GM23338 (cell line): Measurements from ENCODE around the gene FAM89A. TPM values are rescaled to one million over a fixed set of nuclear protein-coding genes. Genes with fewer than 3 reads are reported as not detected.
"Not testable (repeated sequence)": the region's sequence is repeated elsewhere in the genome, so short reads cannot be mapped to it uniquely, and the experiment has no call there.

Source experiments
- ATAC-seq: fragments of 200-7000 bp; cut with Tn5 transposase; 3 replicates; pipeline ENCODE4 v1.9.1; 2020
- DNase-seq: peaks from one replicate; pipeline ENCODE4 v3.0.0-alpha.2; 2015; ENCODE audit warnings: low spot score
- H2AFZ ChIP-seq: fragments of 200-600 bp; sonication (generic); 2 replicates; pipeline ENCODE4 v1.8.0; 2016; ENCODE audit warnings: antibody characterized with exemption, mild to moderate bottlenecking, moderate library complexity
- H3F3A ChIP-seq: fragments of 200-600 bp; sonication (generic); replicated peaks from 2 replicates; pipeline ENCODE4 v1.8.0; 2017; ENCODE audit warnings: antibody characterized with exemption, mixed run types, low read depth
- H3K27ac ChIP-seq: fragments of 200-600 bp; sonication (generic); 2 replicates; pipeline ENCODE4 v1.6.1; 2016; ENCODE audit warnings: low read depth
- H3K27me3 ChIP-seq: fragments of 200-600 bp; sonication (generic); 2 replicates; pipeline ENCODE4 v1.8.0; 2016; ENCODE audit warnings: mild to moderate bottlenecking, mixed run types, moderate library complexity; ENCODE audit not compliant: insufficient read depth
- H3K36me3 ChIP-seq: fragments of 200-600 bp; sonication (generic); 2 replicates; pipeline ENCODE4 v1.8.0; 2016; ENCODE audit warnings: mild to moderate bottlenecking; ENCODE audit not compliant: insufficient read depth
- H3K4me1 ChIP-seq: fragments of 200-600 bp; sonication (generic); 2 replicates; pipeline ENCODE4 v1.8.0; 2016; ENCODE audit warnings: mild to moderate bottlenecking, moderate library complexity; ENCODE audit not compliant: insufficient read depth
- H3K4me2 ChIP-seq: fragments of 200-600 bp; sonication (generic); 2 replicates; pipeline ENCODE4 v1.7.1; 2017; ENCODE audit warnings: mixed run types
- H3K4me3 ChIP-seq: fragments of 200-600 bp; sonication (generic); 2 replicates; pipeline ENCODE4 v1.6.1; 2016; ENCODE audit warnings: mixed run types
- H3K79me2 ChIP-seq: fragments of 200-600 bp; sonication (generic); replicated peaks from 2 replicates; pipeline ENCODE4 v1.8.0; 2017; ENCODE audit warnings: mild to moderate bottlenecking; ENCODE audit not compliant: insufficient read depth
- H3K9me2 ChIP-seq: fragments of 200-600 bp; sonication (generic); 2 replicates; pipeline ENCODE4 v1.8.0; 2017; ENCODE audit not compliant: insufficient read depth
- H4K20me1 ChIP-seq: fragments of 200-600 bp; sonication (generic); replicated peaks from 2 replicates; pipeline ENCODE4 v1.8.0; 2017; ENCODE audit warnings: mild to moderate bottlenecking; ENCODE audit not compliant: insufficient read depth
- H3K27ac Mint-ChIP-seq: 2 replicates; pipeline ENCODE4 v1.8.0; 2020; ENCODE audit warnings: inconsistent platforms, mild to moderate bottlenecking, moderate library complexity, mixed read lengths
- H3K27me3 Mint-ChIP-seq: 3 replicates; pipeline ENCODE4 v1.8.0; 2022; ENCODE audit warnings: low read depth, mild to moderate bottlenecking, moderate library complexity, mixed read lengths, inconsistent platforms; ENCODE audit not compliant: insufficient read depth, poor library complexity
- H3K36me3 Mint-ChIP-seq: 3 replicates; pipeline ENCODE4 v1.8.0; 2021; ENCODE audit warnings: low read depth, mild to moderate bottlenecking, inconsistent platforms, moderate library complexity, mixed read lengths
- H3K4me1 Mint-ChIP-seq: 3 replicates; pipeline ENCODE4 v1.8.0; 2020; ENCODE audit warnings: mild to moderate bottlenecking, inconsistent platforms, mixed read lengths
- H3K4me3 Mint-ChIP-seq: 3 replicates; pipeline ENCODE4 v1.8.0; 2021; ENCODE audit warnings: moderate library complexity, mild to moderate bottlenecking, inconsistent platforms, mixed read lengths
- H3K9me3 Mint-ChIP-seq: 3 replicates; pipeline ENCODE4 v1.8.0; 2020; ENCODE audit warnings: moderate library complexity, mild to moderate bottlenecking, inconsistent platforms, mixed read lengths
- EZH2 ChIP-seq: fragments of 200-600 bp; sonication (generic); IDR thresholded peaks from one replicate; pipeline ENCODE4 v1.8.0; 2017; ENCODE audit warnings: antibody characterized with exemption, mild to moderate bottlenecking, low read depth; ENCODE audit not compliant: unreplicated experiment
- JUNB ChIP-seq: IDR thresholded peaks from one replicate; pipeline ENCODE4 v1.6.1; 2016; ENCODE audit warnings: antibody characterized with exemption; ENCODE audit not compliant: unreplicated experiment
- NANOG ChIP-seq: IDR thresholded peaks from 2 replicates; pipeline ENCODE4 v1.6.1; 2016; ENCODE audit warnings: antibody characterized with exemption, borderline replicate concordance
- POLR2AphosphoS5 ChIP-seq: IDR thresholded peaks from 2 replicates; pipeline ENCODE4 v1.6.1; 2016; ENCODE audit warnings: antibody characterized with exemption, low read depth
- STAT1 ChIP-seq: IDR thresholded peaks from one replicate; pipeline ENCODE4 v1.6.1; 2016; ENCODE audit warnings: antibody characterized with exemption; ENCODE audit not compliant: unreplicated experiment
- ZNF114 ChIP-seq: fragments of 250-450 bp; sonication (Bioruptor Pico); IDR thresholded peaks from 2 replicates; pipeline ENCODE4 v1.5.0; 2020; ENCODE audit warnings: mild to moderate bottlenecking, moderate library complexity
- ZNF331 ChIP-seq: fragments of 250-450 bp; sonication (Bioruptor Pico); IDR thresholded peaks from 2 replicates; pipeline ENCODE4 v1.5.0; 2020; ENCODE audit warnings: low read depth, mild to moderate bottlenecking, moderate library complexity
- polyA plus RNA-seq: library from polyadenylated mRNA; unstranded; fragments of >200 nt; fragmentation: Nextera tagmentation; extraction: Ambion mirVana; gene quantifications from 2 replicates; pipeline ENCODE4 v1.2.1, GENCODE V29; 2016
- total RNA-seq: library from RNA; depleted of rRNA; stranded (reverse); fragments of >200 nt; shearing (Covaris generic); gene quantifications from 2 replicates; pipeline ENCODE4 v1.2.3, GENCODE V29; 2014
- TF ChIP-seq, protein P1 (sequence below): IDR thresholded peaks from one replicate; pipeline ENCODE4 v1.6.1; 2018; ENCODE audit warnings: antibody characterized with exemption; ENCODE audit not compliant: unreplicated experiment
- TF ChIP-seq, protein P2 (sequence below), 2 experiments: fragments of 200-600 bp in 1 of 2; sonication (generic) in 1 of 2; conservative IDR thresholded peaks; 2 replicates each; pipeline versions ENCODE4 v1.5.1 to v1.6.1; 2016 to 2017; ENCODE audit warnings: antibody characterized with exemption in 2 of 2, low read depth in 2 of 2, mild to moderate bottlenecking in 2 of 2, moderate library complexity in 1 of 2
- TF ChIP-seq, protein P3 (sequence below): IDR thresholded peaks from 2 replicates; pipeline ENCODE4 v1.6.1; 2016; ENCODE audit warnings: antibody characterized with exemption

FAM89A gene
- total and polyA plus RNA-seq, 2 experiments from 2014 or later, result 3.2 to 3.8 TPM

DNA sequence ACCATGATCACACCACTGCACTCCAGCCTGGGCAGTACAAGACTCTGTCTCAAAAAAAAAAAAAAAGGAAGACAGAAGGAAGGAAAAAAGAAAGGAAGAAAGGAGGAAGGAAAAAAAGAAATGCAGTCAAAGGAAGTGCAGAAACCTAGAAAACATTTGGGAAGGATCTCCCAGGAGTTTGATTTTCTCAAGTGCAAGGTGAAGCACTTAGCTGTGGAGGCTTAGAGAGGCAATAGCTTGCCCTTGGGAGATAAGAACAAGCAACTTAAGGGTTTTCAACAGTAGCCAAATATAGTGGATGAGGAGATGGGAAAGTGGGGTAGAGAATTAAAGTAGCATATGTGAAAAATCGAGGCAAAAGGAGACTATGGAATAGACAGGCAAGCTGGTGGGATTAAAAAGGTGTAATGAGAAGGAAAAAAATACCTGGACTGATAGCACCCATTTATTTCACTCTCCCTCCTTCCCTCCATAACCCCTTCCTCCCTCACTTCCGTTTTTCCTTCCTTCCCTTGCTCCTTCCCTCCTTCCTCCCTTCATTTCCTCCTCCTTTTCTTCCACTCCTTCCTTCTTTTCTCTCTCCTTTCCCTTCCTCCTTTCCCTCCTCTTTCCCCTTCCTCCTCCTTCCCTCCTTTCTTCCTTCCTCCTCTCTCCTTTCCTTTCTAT is 6.8 kb upstream of the FAM89A start (continued):
- TF ChIP-seq ZNF114 (no peak), POLR2AphosphoS5 (no peak), ZNF331 (CRISPR knock-in tag) (no peak), EZH2 (no peak)
- TF ChIP-seq, protein P1, sequence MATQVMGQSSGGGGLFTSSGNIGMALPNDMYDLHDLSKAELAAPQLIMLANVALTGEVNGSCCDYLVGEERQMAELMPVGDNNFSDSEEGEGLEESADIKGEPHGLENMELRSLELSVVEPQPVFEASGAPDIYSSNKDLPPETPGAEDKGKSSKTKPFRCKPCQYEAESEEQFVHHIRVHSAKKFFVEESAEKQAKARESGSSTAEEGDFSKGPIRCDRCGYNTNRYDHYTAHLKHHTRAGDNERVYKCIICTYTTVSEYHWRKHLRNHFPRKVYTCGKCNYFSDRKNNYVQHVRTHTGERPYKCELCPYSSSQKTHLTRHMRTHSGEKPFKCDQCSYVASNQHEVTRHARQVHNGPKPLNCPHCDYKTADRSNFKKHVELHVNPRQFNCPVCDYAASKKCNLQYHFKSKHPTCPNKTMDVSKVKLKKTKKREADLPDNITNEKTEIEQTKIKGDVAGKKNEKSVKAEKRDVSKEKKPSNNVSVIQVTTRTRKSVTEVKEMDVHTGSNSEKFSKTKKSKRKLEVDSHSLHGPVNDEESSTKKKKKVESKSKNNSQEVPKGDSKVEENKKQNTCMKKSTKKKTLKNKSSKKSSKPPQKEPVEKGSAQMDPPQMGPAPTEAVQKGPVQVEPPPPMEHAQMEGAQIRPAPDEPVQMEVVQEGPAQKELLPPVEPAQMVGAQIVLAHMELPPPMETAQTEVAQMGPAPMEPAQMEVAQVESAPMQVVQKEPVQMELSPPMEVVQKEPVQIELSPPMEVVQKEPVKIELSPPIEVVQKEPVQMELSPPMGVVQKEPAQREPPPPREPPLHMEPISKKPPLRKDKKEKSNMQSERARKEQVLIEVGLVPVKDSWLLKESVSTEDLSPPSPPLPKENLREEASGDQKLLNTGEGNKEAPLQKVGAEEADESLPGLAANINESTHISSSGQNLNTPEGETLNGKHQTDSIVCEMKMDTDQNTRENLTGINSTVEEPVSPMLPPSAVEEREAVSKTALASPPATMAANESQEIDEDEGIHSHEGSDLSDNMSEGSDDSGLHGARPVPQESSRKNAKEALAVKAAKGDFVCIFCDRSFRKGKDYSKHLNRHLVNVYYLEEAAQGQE, result no peak

DNA sequence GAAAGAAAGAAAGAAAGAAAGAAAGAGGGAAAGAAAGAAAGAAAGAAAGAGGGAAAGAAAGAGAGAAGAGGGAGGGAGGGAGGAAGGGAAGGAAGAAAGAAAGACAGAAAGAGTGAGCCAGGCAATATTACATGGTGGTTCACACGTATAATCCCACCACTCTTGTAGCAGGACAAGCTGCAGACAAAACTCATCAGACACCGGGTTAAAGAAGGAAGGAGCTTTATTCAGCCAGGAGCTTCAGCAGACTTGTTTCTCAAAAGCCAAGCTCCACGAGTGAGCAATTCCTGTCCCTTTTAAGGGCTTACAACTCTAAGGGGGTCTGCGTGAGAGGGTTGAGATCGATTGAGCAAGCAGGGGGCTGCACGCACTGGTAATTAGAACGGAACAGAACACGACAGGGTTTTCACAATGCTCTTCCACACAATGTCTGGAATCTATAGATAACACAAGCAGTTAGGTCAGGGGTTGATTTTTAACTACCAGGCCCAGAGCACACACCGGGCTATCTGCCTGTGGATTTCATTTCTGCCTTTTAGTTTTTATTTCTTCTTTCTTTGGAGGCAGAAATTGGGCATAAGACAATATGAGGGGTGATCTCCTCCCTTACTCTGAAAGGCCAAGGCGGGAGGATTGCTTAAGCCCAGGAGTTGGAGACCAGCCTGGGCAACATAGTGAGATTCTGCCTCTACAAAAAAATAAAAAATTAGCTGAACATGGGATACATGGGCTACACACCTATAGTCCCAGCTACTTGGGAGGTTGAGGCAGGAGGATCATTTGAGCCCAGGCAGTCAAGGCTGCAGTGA is 6.1 kb upstream of the FAM89A start:
- H3K9me3 Mint-ChIP-seq, H3K4me2 ChIP-seq, ATAC-seq, H3K4me3 Mint-ChIP-seq, H2AFZ ChIP-seq, H3F3A ChIP-seq, H3K36me3 ChIP-seq, H3K4me1 Mint-ChIP-seq, H3K36me3 Mint-ChIP-seq, H3K27ac ChIP-seq, H3K4me3 ChIP-seq, H3K27ac Mint-ChIP-seq, DNase-seq, H3K79me2 ChIP-seq, H3K4me1 ChIP-seq, H3K9me2 ChIP-seq: not testable (repeated sequence)
- peaks cover 56% of the 10 kb centered on the region for H3K27me3 Mint-ChIP-seq
- Histone ChIP-seq H4K20me1 (peaks cover 13% of the 10 kb centered on the region), H3K27me3 (peaks cover 70% of the 10 kb centered on the region)

DNA sequence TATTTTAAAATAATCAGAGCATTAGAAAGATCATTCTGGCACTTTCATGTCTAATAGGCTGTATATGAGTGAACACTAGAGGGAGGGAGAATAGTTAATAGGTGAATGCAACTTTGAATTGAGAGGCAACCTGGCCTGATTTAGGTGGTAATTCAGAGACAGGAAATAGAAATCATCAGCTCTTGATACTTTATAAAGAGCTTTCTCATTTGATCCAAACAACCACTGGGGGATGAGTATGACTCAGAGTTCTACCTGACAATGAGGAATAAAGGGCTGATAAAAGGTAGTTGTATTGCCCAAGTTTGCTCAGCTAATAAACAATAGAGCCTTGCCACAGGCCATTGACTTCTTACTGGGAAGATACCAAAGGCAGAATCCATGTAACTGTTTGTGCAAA is 5.2 kb upstream of the FAM89A start:
- H3K4me3 ChIP-seq, result no peak overlapping the region
- Mint-ChIP-seq H3K27me3 (peaks cover 63% of the 10 kb centered on the region), H3K4me1 (peaks cover 3% of the 10 kb centered on the region; the same call in 2 of the 3 replicates), H3K9me3 (no peaks in the 10 kb centered on the region), H3K4me3 (no peak overlapping the region), H3K27ac (no peak overlapping the region), H3K36me3 (no peaks in the 10 kb centered on the region; the same call in 2 of the 3 replicates)
- no peak overlapping the region for H2AFZ ChIP-seq
- peaks cover 13% of the 10 kb centered on the region for H4K20me1 ChIP-seq
- H3K27me3 ChIP-seq, result peaks cover 78% of the 10 kb centered on the region
- no peak overlapping the region for H3K27ac ChIP-seq
- no peaks in the 10 kb centered on the region for H3K9me2 ChIP-seq
- no peaks in the 10 kb centered on the region for H3F3A ChIP-seq
- H3K79me2 ChIP-seq, result no peaks in the 10 kb centered on the region
- no peaks in the 10 kb centered on the region for H3K36me3 ChIP-seq
- no peak overlapping the region for H3K4me2 ChIP-seq
- no peaks in the 10 kb centered on the region; the same call in 1 of the 2 replicates for H3K4me1 ChIP-seq
- ATAC-seq (no peak), DNase-seq (no peak)
- TF ChIP-seq, protein P2, sequence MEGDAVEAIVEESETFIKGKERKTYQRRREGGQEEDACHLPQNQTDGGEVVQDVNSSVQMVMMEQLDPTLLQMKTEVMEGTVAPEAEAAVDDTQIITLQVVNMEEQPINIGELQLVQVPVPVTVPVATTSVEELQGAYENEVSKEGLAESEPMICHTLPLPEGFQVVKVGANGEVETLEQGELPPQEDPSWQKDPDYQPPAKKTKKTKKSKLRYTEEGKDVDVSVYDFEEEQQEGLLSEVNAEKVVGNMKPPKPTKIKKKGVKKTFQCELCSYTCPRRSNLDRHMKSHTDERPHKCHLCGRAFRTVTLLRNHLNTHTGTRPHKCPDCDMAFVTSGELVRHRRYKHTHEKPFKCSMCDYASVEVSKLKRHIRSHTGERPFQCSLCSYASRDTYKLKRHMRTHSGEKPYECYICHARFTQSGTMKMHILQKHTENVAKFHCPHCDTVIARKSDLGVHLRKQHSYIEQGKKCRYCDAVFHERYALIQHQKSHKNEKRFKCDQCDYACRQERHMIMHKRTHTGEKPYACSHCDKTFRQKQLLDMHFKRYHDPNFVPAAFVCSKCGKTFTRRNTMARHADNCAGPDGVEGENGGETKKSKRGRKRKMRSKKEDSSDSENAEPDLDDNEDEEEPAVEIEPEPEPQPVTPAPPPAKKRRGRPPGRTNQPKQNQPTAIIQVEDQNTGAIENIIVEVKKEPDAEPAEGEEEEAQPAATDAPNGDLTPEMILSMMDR (conservative IDR thresholded peaks at IDR 0.05; ENCODE audit: low read depth in 2 of 2), result no peak
- no peak for TF ChIP-seq NANOG
- TF ChIP-seq ZNF114, result no peak
- TF ChIP-seq, protein P1, result no peak
- no peak for TF ChIP-seq STAT1
- TF ChIP-seq, protein P3, sequence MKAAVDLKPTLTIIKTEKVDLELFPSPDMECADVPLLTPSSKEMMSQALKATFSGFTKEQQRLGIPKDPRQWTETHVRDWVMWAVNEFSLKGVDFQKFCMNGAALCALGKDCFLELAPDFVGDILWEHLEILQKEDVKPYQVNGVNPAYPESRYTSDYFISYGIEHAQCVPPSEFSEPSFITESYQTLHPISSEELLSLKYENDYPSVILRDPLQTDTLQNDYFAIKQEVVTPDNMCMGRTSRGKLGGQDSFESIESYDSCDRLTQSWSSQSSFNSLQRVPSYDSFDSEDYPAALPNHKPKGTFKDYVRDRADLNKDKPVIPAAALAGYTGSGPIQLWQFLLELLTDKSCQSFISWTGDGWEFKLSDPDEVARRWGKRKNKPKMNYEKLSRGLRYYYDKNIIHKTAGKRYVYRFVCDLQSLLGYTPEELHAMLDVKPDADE, result no peak
- no peak for TF ChIP-seq JUNB
